SK-N-SH treated with all-trans-retinoic acid at 6 μM for 48 hours (cell line): ENCODE measurements around the gene PNPLA4.

Source experiments
- ARNTL ChIP-seq: fragments of 450-650 bp; formaldehyde crosslinking; IDR thresholded peaks from 2 replicates; pipeline ENCODE4 v1.5.0; 2020; ENCODE audit warnings: low read depth, mild to moderate bottlenecking, moderate library complexity, borderline replicate concordance
- BACH2 ChIP-seq: fragments of 250-450 bp; sonication (Bioruptor Pico); IDR thresholded peaks from 2 replicates; pipeline ENCODE4 v1.9.0; 2021; ENCODE audit warnings: mild to moderate bottlenecking, borderline replicate concordance
- CSDC2 ChIP-seq: fragments of 250-450 bp; sonication (Bioruptor Pico); IDR thresholded peaks from 2 replicates; pipeline ENCODE4 v1.5.0; 2020; ENCODE audit warnings: mild to moderate bottlenecking, moderate library complexity
- CSRNP3 ChIP-seq: fragments of 250-450 bp; sonication (Bioruptor Pico); IDR thresholded peaks from 2 replicates; pipeline ENCODE4 v1.5.1; 2021; ENCODE audit warnings: mild to moderate bottlenecking, moderate library complexity
- ISL1 ChIP-seq: fragments of 250-450 bp; sonication (Bioruptor Pico); IDR thresholded peaks from 2 replicates; pipeline ENCODE4 v2.1.2; 2022; ENCODE audit warnings: mild to moderate bottlenecking, moderate library complexity
- OSR1 ChIP-seq: fragments of 250-450 bp; sonication (Bioruptor Pico); IDR thresholded peaks from 2 replicates; pipeline ENCODE4 v1.8.0; 2022; ENCODE audit warnings: moderate library complexity, mild to moderate bottlenecking, inconsistent platforms
- PATZ1 ChIP-seq: fragments of 250-450 bp; sonication (Bioruptor Pico); IDR thresholded peaks from 2 replicates; pipeline ENCODE4 v1.8.0; 2020; ENCODE audit warnings: mild to moderate bottlenecking, moderate library complexity, borderline replicate concordance
- RARB ChIP-seq: fragments of 250-450 bp; sonication (Bioruptor Pico); IDR thresholded peaks from 2 replicates; pipeline ENCODE4 v1.8.0; 2021; ENCODE audit warnings: mild to moderate bottlenecking, moderate library complexity
- TCF4 ChIP-seq: fragments of 250-450 bp; sonication (Bioruptor Pico); IDR thresholded peaks from 2 replicates; pipeline ENCODE4 v1.8.0; 2021; ENCODE audit warnings: mild to moderate bottlenecking, moderate library complexity, borderline replicate concordance
- ZC3H10 ChIP-seq: fragments of 250-450 bp; sonication (Bioruptor Pico); IDR thresholded peaks from 2 replicates; pipeline ENCODE4 v1.5.1; 2021; ENCODE audit warnings: mild to moderate bottlenecking, moderate library complexity
- ZFP3 ChIP-seq: fragments of 250-450 bp; sonication (Bioruptor Pico); IDR thresholded peaks from 2 replicates; pipeline ENCODE4 v1.5.0; 2020; ENCODE audit warnings: mild to moderate bottlenecking, moderate library complexity
- ZFP30 ChIP-seq: fragments of 450-650 bp; formaldehyde crosslinking; IDR thresholded peaks from 2 replicates; pipeline ENCODE4 v1.5.0; 2022; ENCODE audit warnings: mild to moderate bottlenecking, moderate library complexity
- TF ChIP-seq, protein P1 (sequence below): fragments of 250-450 bp; sonication (Bioruptor Pico); IDR thresholded peaks from 2 replicates; pipeline ENCODE4 v1.8.0; 2021; ENCODE audit warnings: low read depth, mild to moderate bottlenecking, moderate library complexity, borderline replicate concordance

DNA sequence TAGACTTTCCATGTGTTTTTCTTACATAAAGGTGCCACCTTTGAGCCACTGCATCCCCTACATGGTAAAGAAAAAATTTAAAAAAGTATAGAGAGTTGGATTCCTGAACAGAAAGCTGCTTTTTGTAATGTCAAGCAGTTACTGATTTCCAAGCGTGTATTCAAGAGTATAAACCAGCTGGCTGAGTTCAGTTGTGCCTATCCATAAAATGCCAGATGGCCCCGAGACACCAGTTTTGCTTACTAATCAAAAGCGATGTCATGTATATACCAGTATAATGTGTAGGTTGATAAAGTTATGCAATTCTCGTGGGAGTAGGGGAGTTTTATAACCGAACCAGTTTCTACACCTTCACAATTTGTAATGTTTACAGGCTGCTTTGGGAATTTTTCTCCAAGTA, 26.2 kb upstream of the PNPLA4 start:
- TF ChIP-seq PATZ1 (CRISPR knock-in tag) (no peak), RARB (no peak), ZC3H10 (CRISPR knock-in tag) (no peak), BACH2 (CRISPR knock-in tag) (no peak), ZFP30 (no peak), ARNTL (no peak), ZFP3 (no peak), CSRNP3 (CRISPR knock-in tag) (no peak), CSDC2 (CRISPR knock-in tag) (no peak), ISL1 (CRISPR knock-in tag) (no peak), TCF4 (CRISPR knock-in tag) (no peak), OSR1 (CRISPR knock-in tag) (no peak)
- TF ChIP-seq, protein P1, sequence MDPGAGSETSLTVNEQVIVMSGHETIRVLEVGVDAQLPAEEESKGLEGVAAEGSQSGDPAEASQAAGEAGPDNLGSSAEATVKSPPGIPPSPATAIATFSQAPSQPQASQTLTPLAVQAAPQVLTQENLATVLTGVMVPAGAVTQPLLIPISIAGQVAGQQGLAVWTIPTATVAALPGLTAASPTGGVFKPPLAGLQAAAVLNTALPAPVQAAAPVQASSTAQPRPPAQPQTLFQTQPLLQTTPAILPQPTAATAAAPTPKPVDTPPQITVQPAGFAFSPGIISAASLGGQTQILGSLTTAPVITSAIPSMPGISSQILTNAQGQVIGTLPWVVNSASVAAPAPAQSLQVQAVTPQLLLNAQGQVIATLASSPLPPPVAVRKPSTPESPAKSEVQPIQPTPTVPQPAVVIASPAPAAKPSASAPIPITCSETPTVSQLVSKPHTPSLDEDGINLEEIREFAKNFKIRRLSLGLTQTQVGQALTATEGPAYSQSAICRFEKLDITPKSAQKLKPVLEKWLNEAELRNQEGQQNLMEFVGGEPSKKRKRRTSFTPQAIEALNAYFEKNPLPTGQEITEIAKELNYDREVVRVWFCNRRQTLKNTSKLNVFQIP (CRISPR knock-in tag): no peak
